NCI-H226 (cell line): ENCODE measurements around the gene COL27A1.

Source experiments
- DNase-seq: peaks from one replicate; pipeline ENCODE4 v3.0.0-alpha.2; 2015

Gene COL27A1

GRCh38 chr9:114250235-114250568 lies 94.9 kb downstream of the COL27A1 start:
- DNase-seq, result no peak

DNA sequence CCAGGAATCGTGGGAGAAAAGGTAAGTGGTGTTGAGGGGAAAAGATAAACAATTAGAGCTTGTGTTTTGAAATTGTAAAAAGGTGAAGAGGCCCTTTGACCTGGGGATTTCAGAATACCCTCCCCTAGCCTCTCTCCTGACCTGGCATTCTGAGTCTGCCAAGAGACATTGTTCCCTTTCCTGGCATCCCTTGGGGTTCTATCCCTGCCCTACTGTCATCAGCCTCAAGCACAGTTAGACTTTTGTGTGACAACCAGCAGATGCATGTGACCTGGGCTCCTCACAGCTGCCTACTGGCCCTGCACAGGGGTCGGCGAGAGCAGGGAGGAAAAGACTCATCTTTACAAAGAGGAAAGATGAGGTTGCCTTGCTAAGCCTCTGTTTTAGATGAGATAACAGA lies 95.3 kb downstream of the COL27A1 start:
- DNase-seq, result no peak

GRCh38 chr9:114252394-114252793 lies 97.1 kb downstream of the COL27A1 start:
- no peak for DNase-seq

DNA sequence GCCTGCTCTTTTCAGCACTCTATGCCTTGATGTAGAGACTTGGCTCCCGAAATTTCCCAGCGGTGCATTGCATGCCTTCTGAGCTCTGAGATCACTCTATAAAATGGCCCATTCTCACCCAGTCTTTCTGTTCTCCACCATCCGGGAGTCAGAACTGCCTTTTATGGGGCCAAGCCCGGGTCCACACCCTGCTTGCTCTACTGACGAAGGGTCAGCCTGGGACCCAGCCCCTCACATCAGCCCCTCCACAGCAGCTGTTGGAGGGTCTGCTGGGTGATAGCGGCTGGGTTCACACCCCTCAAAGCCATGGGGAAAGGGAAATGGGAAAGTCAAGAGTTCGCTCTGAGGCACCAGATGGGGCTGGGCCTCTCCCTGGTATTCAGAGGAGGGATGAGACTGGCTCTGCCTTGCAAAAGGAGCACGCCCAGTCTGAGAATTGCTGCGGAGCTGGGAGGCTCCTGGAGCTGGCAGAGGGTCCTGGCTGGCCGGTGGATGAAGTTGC lies 101.5 kb downstream of the COL27A1 start:
- no peak for DNase-seq

DNA sequence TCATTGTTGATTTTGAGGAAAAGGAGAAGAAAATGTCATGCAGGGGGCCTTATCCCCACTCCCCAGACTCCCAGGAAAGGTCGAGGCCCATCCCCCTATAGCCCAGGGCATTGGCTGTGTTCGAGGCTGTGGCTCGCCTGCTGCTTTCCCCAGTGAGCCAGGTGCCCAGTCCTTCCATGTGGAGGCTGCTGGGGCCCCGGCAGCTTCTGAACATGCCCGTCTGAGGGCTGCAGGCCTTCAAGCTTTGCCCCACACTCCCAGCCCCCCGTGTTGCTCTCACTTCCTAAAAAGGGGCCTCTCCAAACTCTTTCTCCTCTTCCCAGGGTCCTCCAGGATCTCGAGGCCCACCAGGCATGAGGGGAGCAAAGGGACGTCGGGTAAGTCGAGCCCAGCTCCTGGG lies 102.9 kb downstream of the COL27A1 start:
- DNase-seq, result no peak

DNA sequence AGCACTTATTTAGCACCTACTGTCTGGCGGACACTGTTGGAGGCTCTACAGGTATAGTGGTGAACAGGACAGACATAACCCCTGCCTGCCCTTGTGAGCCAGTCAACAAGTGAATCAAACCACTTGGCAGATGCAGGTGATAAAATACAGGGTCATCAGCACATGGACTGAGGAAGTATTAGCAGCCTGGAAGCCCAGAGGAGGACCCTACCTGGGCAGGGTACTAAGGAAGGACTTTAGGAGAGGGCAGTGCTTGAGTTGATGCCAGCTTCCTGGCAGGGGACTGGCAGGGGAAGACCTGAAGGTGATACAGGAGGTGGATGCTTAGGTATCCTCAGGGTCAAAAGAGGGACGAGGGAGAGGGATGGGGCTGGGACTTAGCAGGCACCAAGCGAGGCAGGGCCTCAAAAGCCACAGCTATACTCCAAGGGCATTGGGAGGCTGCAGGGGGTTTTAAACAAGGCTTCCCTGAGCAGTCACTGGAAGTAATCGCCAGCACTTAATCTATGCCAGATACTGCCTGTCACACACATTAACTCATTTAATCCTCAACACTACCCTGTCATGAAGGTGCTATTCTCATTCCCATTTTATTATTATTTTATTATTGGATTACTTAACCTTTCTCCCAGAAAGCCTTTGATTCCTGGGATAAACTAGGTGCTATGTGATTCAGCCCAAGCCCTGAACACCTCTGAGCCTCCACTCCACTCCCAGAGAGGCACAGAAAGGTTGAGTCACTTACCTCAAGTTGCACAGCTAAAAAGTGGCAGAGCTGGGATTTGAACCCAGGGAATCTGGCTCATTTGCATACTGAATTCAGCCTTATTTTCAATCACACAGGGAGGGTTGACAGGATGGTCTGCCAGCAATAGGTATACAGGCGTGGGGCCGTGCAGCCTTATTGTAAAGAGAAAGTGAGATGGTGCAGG lies 103.8 kb downstream of the COL27A1 start:
- DNase-seq, result no peak

DNA sequence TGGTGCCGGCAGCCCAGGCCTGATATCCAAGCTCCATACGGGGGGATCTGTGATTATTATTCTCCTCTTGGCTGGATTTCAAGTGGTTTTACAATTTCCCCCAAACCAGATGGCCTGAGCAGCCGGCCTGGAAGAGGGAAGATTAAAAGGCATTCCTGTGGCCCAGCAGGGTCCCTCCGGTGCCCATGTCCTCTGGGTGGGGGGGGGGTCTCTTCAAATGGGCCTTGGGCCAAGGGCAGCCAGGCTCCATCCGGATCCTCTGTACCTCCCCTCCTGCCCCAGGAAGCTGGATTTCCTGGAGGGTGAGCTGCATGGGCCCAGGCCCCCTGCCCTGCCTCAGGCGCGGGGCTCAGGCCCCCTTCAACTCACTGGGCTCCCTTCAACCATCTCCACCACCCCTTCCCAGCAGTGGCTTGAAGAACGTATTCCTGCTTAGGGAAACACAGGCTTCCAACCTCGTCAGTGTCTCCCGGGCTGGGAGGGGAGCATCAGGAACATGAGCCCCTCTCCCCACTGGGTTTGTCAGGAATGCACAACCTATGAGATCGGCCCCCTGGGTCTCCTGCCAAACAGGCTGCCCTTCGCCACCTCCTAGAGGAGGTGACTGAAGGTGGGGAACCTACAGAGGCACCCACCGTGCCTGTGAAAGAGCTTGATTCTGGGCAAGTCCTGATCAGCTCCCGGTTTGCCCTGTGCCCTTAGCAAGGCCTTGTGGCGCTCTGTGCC lies 104.6 kb downstream of the COL27A1 start:
- no peak for DNase-seq

DNA sequence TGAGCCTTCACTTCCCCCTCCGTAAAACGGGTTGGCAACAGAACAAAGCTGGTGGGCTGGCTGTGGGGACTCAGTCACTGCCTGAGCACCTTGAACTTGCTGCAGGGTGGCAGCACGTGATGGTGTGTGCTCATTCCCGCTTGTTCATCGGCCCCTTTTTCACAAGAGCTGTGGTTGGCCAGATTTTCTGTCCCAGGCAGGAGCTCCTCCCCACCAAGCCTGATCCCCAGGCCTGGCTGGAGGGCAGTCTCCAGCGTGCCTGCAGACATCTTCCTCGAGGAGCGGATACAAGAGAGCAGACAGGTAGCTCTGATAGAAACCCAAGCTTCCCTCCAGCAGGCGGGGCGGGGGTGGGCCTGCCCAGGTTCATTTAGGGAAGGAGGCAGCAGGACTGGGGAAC lies 105.7 kb downstream of the COL27A1 start:
- DNase-seq, result no peak

DNA sequence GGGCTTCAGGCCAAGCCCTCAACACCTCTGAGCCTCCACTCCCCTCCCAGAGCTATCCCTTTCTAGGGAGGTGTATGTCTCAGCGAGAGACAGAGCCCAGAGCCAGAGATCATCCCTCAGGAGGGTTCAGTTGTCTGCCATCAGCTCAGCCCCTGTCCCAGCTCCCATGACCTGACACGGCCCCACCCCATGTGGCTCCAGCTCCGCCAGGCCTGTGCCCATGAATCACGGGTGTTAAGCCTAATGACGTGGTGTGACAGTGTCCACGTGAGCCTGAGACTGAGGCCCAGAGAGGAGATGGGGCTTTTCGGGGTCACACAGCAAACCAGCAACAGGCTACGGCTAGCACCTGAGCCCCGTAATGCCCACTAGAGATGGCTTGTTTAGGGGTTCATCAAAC lies 106.7 kb downstream of the COL27A1 start:
- no peak for DNase-seq

DNA sequence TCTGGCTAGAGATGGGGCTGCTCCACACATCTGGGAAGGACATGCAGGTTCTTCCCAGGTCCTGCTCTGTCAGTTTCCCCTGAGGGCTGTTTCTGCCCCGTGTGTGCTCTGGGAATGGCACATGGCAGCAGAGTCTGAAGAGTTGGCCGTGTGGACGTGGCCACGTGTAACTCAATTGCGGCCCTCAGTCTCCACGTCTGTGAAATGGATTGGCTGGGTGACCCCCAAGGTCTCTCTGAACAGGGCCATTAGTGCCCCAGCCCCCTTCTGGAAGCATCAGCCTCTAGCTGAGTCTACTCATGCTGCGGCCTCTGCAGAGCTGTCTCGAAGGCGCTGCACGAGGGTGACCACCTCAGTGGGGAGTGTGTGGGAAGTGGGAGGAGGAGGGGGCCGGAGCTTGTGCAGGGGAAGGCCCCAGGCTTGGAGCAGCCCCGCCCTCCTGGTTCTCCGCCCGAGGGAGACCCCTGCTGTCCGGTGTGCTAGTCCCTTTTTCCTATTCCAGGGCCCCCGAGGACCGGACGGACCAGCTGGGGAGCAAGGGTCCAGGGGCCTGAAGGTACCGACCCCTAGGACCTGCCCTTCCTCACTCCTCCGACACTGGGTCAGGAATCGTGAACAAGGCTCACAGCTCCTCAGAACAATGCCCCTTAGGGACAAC lies 108.6 kb downstream of the COL27A1 start:
- DNase-seq, result no peak

- no peak for DNase-seq
Measured at GRCh38 chr9:114264806-114265550, 109.6 kb downstream of the COL27A1 start.

DNA sequence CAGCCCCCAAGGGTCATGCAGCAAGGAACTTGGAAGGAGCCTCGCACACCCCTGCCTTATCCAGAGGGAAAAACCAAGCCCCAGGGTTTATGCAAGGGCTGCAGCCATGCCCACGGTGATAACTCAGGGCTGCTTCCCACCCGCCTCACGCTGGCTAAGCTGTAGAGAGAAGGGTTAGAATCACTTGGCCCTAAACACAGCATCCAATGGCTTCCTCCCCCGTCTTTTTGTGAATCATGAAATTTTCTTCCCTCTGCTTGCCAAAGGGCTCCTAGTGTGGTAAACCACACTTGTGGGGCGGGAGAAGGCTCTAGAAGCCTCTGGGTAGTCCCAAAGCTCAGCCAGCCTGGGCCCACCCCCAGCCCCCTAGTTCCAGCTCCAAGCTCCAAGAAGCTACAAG lies 111.6 kb downstream of the COL27A1 start:
- peak; percentile 44 for DNase-seq

DNA sequence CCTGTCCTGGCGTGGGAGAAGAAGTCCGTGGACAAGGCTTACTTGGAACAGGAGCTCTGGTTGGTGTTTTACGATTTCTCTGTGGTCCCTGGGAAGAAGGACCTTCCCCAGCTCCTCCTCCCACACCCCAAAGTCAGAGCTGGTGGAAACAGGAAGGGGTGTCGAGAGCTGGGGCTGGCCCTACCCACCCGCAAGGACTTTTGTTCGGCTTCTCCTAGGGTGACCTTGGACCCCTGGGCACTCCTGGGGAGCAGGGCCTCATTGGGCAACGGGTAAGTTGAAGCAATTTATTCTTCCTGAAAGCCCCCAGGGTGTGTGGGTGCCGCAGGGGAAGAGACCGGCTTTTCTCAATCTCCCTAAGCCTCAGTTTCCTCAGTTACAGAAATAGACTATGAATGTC lies 113.7 kb downstream of the COL27A1 start:
- no peak for DNase-seq

DNA sequence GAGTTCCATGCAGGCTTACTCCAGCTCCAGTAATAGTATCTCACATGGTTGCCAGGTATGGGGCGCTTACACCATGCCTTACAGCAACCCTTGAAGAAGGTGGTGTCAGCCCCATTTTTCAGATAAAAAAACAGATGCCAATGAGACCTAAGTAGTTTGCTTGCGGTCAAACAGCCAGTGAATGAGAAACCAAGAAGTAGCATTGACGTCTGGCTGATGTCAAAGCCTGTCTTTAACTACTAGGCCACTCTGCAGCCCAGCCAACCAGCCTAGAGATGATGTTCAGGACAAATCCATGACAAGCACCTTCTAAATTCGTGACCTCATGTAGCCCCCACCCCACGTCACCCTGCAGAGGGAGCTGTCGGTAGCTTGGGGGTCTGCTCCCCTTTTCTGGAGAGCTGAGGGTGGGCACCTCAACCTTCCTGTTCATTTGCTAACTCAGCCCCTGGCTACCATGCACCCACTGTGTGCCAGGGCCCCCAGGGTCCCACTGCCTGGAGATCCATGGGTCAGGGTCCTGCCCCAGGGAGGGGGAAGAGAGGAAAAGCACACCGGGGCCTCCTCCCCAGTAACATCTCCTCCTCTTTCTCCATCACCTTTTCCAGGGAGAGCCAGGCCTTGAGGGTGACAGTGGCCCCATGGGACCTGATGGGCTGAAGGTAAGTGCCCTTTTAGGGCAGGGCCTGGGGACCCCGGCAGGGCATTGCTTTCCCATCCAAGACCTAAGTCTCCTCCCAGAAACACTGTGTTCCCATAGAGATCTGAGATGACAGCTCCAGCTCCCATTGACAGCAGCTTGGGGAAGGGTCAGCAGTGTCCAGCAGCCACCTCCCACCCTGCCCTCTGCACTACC lies 115.0 kb downstream of the COL27A1 start:
- DNase-seq, result no peak

DNA sequence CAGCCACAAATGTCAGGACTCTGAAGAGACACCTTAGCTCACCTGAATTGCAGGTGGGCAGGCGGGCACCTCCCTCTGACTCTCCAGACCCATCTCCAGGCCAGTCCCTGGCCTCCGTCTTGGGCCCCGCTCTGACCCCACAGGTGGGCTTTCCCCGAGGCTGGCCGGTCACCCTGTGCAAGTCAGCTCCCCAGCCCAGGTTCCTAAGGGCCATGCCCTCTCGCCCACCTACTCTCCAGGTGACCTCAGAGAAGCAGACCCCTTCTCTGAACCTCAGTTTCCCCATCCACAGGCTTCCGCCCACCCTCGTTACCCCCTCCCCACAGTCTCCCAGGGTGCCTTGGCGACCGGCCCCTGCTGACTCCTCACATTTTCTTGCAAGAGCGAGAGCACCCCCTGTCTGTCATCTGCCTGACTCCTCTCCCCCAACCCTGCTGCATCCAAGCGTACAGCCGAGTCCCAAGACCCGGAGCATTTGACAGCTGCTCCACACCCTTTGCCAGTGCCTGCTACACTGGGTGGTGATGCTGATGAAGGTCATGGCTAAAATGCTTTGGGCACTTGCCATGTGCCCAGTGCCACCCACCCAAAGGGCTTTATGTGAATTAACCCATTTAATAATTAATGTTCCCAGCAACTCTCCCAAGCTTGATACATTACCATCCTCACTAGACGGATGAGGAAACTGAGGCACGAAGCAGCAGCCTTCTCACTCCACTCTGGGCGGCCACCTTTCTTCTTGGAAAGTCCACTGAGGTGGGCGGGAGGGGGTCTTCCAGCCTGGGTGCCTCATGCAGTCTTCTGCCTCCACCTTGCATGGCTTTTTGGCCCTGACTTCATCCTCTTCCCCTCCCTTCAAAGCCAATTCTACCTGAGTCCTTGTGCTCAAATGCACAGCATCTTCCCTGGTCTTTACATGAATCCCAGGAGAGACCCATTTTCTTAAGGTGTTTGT lies 116.5 kb downstream of the COL27A1 start:
- no peak for DNase-seq

DNA sequence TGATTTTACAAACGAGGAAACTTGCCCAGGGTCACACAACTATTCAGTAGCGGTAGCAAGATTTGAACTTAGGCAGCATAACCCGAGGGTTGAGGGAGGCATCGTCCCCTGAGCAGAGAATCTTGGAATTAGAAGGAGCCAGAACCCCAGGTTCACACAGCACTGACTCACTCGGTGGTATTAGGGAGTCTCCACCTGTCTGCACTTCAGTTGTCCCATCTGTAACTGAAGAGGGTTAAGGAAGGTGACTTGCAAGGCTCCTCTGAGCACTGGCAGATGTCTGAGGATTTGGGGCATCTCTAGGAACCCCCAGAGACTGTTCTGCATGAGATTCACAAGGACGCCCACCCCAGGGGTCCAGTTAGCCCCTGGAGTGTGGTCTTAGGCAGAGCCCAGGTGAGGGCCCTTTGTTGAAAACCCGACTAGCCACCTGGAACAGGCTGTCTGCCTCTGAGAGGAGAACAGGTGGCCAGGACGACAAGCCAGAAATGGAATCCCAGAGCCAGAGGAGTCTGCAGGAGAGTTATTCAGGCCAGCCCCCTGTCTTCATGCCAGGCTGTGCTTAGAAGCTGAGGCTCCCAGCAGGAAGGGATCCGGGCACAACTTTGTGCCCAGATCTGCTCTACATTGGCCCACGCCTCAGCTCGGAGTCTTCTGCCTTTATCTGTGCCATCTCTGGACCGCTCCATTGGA lies 117.5 kb downstream of the COL27A1 start:
- no peak for DNase-seq

DNA sequence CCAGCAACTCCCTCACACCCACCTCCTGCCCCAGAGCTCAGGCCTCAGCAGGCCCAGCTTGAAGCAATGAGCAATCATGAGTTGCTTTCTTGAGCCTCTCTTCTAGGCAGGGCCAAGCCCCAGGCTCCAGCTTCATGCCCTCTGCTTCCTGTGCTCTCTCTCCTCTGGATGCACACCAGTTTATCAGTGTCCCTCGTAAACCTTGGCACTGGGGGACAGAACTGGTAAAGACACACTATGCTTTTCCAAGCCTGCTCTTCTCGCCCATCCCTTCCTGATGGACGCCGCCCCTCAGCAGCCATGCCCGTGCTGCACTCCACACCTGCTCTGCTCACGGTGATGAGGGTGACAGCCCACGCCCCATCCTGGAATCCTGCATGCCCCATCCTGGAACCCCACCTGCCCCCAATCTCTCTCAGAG lies 118.1 kb downstream of the COL27A1 start:
- DNase-seq, result no peak

- no peak for DNase-seq
Measured at GRCh38 chr9:114274217-114274616, 118.9 kb downstream of the COL27A1 start.

DNA sequence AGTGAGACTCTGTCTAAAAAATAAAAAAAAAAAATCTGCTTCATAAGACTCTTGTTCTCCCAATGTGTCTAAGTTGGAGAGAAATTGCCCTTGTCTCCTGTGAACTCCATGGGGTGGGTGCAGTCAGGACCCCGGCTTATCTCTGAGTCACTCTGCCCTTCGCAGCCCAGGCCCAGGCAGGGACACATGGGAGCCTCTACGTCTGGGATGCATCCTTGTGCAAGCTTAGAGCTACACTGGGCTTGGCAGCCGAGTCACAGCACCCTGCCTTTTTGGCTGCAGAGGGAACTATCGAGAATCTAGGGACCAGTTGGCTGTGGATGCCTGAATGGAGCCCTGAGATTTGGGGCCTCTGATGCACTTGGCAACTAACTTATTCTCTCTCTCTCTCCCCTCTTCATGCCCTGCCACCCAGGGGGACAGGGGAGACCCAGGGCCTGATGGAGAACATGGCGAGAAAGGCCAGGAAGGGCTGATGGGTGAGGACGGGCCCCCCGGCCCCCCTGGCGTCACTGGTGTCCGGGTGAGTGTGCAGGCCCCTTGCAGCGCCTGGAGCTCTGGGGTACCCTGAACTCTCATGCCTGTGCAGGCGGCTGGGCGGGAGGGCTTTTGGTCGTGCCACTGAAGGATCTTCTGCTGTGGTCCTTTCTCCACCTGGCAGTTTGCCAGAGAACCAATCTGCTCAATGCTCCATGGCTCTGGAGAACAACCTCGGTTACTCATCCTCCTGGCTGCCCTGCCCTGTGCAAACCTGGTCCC lies 120.1 kb downstream of the COL27A1 start:
- DNase-seq, result no peak
